Activated CD4-positive, alpha-beta T cell treated with anti-CD3 and anti-CD28 coated beads, Interleukin-2, amount 50 U/mL, for 48 hours (primary cell): ENCODE data around the gene PNMA5.

Experiments
- DNase-seq, 2 experiments: peaks; one replicate each; pipeline ENCODE4 v3.0.0-alpha.2; 2020

Gene PNMA5

GRCh38 chrX:152958524-152959465 lies 35.1 kb downstream of the PNMA5 start:
- peak; percentile 90 to 92 for DNase-seq

- DNase-seq, result no peak
These were observed 35.9 kb downstream of the PNMA5 start for GRCh38 chrX:152958047-152958446.

- DNase-seq, result no peak
These were observed 43.1 kb downstream of the PNMA5 start for GRCh38 chrX:152950786-152951185.

- DNase-seq, result no peak
These were observed 44.8 kb downstream of the PNMA5 start for GRCh38 chrX:152949114-152949513.

GRCh38 chrX:152946681-152947080 lies 47.2 kb downstream of the PNMA5 start:
- no peak for DNase-seq

GRCh38 chrX:152945021-152945979 lies 48.6 kb downstream of the PNMA5 start:
- no peak for DNase-seq

GRCh38 chrX:152943826-152944225 lies 50.1 kb downstream of the PNMA5 start:
- no peak for DNase-seq

- no peak for DNase-seq
These were observed 51.9 kb downstream of the PNMA5 start for GRCh38 chrX:152942077-152942442.

GRCh38 chrX:152941328-152942076 lies 52.4 kb downstream of the PNMA5 start:
- DNase-seq, result peak; percentile 84 to 88
